Lung microvascular endothelial cell (primary cell): Measurements from ENCODE around the gene WNK2. TPM values are rescaled to one million over a fixed set of nuclear protein-coding genes. Genes with fewer than 3 reads are reported as not detected.
"Not testable (repeated sequence)": the region's sequence is repeated elsewhere in the genome, so short reads cannot be mapped to it uniquely, and the experiment has no call there.

ENCODE experiments used
- DNase-seq, 2 donors: peaks; one replicate each; pipeline versions ENCODE4 v3.0.0 to v3.0.0-alpha.2; 2010; ENCODE audit warnings: low read depth in 2 of 2
- total RNA-seq: library from RNA; depleted of rRNA; stranded (reverse); fragments of >200 nt; gene quantifications from 2 replicates; pipeline ENCODE4 v1.2.1, GENCODE V29; 2014

WNK2 gene
- total RNA-seq, 1 donor from 2014 or later: not detected

DNA sequence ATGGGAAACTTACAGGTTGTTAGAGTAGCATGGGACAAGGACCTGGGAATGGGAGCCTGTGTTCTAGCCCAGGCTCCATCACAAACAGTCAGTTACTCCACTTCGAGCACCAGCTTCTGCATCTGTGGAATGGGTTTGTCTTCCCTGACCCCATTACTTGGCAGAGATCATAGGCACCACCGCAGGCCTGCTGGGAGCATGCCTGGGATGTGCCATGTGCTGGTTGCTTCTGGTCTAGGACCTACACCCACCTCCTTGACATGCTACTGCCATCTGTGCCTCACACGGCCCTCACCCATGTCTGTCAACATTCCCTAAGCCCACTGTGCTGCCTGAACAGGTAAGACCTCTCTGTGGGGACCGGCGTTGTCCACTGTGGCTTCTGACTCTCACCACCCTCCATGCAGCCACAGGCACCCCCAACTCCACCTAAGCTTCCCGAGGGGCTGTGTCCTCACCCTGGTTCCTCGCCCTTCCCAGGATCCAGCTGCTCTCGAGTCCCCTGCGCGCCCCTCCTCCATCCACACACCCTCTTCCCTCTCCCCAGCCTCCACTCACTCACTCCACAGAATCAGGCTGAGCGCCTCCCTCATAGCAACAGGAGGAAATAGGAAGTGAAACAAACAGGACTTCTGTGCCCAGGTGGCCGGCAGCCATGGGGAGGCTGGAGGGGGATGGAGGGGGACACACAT lies 181.6 kb downstream of the WNK2 start:
- no peak for DNase-seq

DNA sequence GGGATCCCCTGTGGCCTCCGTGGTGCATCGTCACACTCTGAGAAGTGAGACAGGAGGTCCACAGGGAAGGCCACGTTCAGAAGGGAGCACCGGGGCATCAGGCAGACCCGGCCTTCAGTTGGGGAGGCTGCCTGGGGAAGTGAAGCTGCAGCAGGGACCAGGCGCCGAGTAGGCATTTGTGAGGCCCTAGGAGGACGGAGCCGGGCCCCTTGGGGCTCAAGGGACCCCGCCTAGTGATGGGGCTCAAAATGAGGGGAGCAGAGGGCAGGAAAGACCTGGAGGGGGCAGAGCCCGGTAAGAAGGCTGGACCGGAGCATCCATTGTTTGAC lies 182.1 kb downstream of the WNK2 start:
- DNase-seq: no peak

DNA sequence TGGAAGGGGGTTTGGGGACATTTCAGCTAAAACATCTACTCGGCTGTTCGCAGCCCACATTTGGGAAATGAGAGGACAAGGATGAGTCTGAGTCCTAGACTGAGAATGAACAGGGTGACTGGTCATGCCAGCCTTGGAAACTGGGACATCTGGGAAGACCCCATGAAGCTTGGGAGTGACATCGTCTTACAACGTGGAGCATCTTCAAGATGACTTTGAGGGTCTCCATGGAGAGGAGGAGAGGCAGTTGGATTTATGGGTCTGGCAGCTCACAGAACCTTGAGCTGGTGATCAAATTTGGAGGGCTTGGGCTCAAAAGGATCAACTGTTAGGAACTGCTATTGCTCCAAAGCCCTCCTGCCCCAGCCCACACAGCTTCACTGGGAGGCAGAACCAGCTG lies 182.5 kb downstream of the WNK2 start:
- not testable (repeated sequence) for DNase-seq

DNA sequence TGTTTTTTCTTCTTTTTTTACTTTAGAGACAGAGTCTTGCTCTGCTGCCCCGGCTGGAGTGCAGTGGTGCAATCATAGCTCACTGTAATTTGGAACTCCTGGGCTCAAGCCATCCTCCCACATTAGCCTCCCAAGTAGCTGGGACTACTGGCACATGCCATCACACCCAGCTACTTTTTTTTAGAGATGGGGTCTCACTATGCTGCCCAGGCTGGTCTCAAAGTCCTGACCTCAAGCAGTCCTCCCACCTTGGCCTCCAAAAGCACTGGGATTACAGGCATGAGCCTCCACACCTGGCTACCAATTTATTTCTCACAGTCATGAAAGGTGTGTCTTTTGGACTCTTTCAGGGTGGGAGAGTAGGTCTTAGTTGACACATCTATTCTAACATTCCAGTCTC lies 184.5 kb downstream of the WNK2 start:
- no peak for DNase-seq

DNA sequence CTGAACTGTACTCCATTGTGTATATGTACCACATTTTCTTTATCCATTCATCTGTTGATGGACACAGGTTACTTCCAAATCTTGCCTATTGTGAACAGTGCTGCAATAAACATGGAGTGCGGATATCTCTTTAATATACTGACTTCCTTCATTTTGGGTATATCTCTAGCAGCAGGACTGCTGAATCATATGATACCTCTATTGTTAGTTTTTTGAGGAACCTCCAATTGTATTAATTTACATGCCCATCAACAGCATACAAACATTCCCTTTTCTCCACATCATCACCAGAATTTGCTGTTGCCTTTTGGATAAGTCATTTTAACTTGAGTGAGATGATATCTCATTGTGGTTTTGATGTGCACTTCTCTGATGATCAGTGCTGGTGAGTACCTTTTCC lies 185.7 kb downstream of the WNK2 start:
- DNase-seq: no peak

Other genes starting within 250 kb of the WNK2 start
- gene FGD3, start 236.6 kb upstream of the WNK2 start, total RNA-seq: not detected in 2 replicates
- gene SUSD3, start 125.4 kb upstream of the WNK2 start, total RNA-seq: not detected in 2 replicates
- 49.3 and 72.8 TPM in 2 replicates for gene CARD19, start 87.9 kb upstream of the WNK2 start, total RNA-seq
- 34.7 and 37.5 TPM in 2 replicates for gene NINJ1, start 49.9 kb upstream of the WNK2 start, total RNA-seq